ENCODE data around the gene CPSF4. TPM values are rescaled to one million over a fixed set of nuclear protein-coding genes. Genes with fewer than 3 reads are reported as not detected.
"Not testable (repeated sequence)": the region's sequence is repeated elsewhere in the genome, so short reads cannot be mapped to it uniquely, and the experiment has no call there.

Gene CPSF4
- total RNA-seq, 2 experiments from 2014 or later = 56.1 to 57.9 TPM

DNA sequence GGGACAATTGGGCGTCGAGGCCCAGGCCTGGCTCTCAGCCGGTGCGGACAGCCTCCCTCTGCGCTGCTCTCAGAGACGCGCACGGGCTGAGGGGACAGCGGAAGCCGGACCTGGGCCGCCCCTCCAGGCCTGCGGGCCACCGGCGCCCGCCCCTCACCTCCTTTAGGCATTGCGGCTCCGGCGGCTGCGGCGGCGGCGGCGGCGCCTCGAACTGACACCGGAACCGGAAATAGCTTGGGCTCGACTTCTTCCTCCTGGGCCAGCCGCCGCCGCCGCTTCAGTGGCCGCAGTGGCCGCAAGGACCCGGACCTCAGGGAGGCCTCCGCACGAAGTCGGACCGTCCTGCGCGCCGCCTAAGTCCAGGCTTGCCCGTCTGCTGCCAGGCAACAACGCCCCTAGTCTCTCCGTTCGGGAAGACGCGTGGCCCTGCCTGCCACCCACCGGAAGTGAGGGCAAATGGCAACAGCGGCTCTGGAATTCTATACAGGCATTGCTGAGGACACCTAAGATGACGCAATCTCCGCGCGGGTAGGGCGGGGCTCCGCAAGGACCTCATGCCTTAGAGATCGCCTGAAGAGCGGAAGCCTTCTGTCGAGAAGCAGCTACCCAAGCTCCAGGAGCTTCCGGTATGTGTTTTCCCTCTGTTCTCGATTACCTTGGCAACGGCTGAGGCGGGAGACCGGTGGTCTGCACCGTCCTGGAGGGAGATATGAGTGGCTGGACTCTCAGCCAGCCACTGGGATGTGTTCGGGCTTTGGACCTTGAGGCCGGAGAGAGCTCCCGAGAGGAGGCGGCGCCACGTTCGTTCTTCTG lies 30.2 kb upstream of the CPSF4 start, which contains the start of the genes BUD31 and PDAP1:
Gene BUD31, plus strand, starts transcription at position 591 of the 813 bp plus-strand sequence. CDS start 2,124 bp downstream, outside the sequence.
Gene PDAP1, minus strand, starts transcription at position 219 of the 813 bp plus-strand sequence. Its CDS starts 49 bp downstream, at position 170.
- DNase-seq (peak; percentile 94), ATAC-seq (peak; percentile 89)
- Mint-ChIP-seq H3K36me3 (ENCODE audit: low read depth) (peaks cover 60% of the 10 kb centered on the region), H3K27me3 (no peaks in the 10 kb centered on the region), H3K27ac (peak within 1 kb of the TSS; percentile 96), H3K9me3 (ENCODE audit: low read depth) (no peaks in the 10 kb centered on the region), H3K4me3 (peak within 1 kb of the TSS; percentile 90), H3K4me1 (peaks cover 40% of the 10 kb centered on the region)
- intact Hi-C loops (cut with DNase I, micrococcal nuclease) = loop anchor here (1.0 to 5.0 kb wide), 20 partner anchors 15 to 1020 kb away; partner anchors contain the start of genes ARPC1B (in 2 of the 2), ATP5MF (in 2 of the 2), CPSF4 (in 2 of the 2) and PTCD1 (in 2 of the 2)
- ChIA-PET CTCF (interaction anchor here (0.6 to 1.3 kb wide), 6 partner anchors 14 to 91 kb away, joined by 3 to 4 read pairs (median 3); partner anchors contain the start of genes CPSF4 and PTCD1), POLR2A (interaction anchor here (0.6 to 2.0 kb wide), 18 partner anchors 9 to 672 kb away, joined by 3 to 13 read pairs (median 4); partner anchors contain the start of genes ARPC1B, FAM200A, ZKSCAN5 and ZNF394)

- Mint-ChIP-seq H3K4me3 (peak overlapping the region; percentile 90), H3K9me3 (ENCODE audit: low read depth) (no peaks in the 10 kb centered on the region), H3K27me3 (no peaks in the 10 kb centered on the region), H3K27ac (peak overlapping the region; percentile 96), H3K4me1 (peaks cover 36% of the 10 kb centered on the region), H3K36me3 (ENCODE audit: low read depth) (peaks cover 56% of the 10 kb centered on the region)
- DNase-seq = no peak
- intact Hi-C loops (cut with DNase I, micrococcal nuclease) = loop anchor here (2.0 to 5.0 kb wide), 9 partner anchors 30 to 693 kb away; partner anchors contain the start of genes AP4M1 (in 1 of the 2), ARPC1B (in 1 of the 2), ATP5MF (in 1 of the 2) and COPS6 (in 1 of the 2)
- ChIA-PET CTCF (interaction anchor here (0.6 to 1.6 kb wide), 7 partner anchors 8 to 91 kb away, joined by 3 to 6 read pairs (median 3); partner anchors contain the start of genes CPSF4 and PTCD1), POLR2A (interaction anchor here (0.6 to 2.0 kb wide), 16 partner anchors 9 to 672 kb away, joined by 3 to 13 read pairs (median 4); partner anchors contain the start of genes ARPC1B, FAM200A, ZKSCAN5 and ZNF394)
- peak; percentile 9 for ATAC-seq
Measured at GRCh38 chr7:99409192-99409572, 29.6 kb upstream of the CPSF4 start.

GRCh38 chr7:99409806-99410205 lies 28.9 kb upstream of the CPSF4 start:
- ATAC-seq (no peak), DNase-seq (no peak)
- Mint-ChIP-seq H3K4me1 (peaks cover 33% of the 10 kb centered on the region), H3K27me3 (no peaks in the 10 kb centered on the region), H3K27ac (peak overlapping the region; percentile 96), H3K36me3 (ENCODE audit: low read depth) (peaks cover 55% of the 10 kb centered on the region), H3K4me3 (peak overlapping the region; percentile 90), H3K9me3 (ENCODE audit: low read depth) (no peaks in the 10 kb centered on the region)
- intact Hi-C loops (cut with DNase I, micrococcal nuclease) = loop anchor here (2.0 to 5.0 kb wide), 9 partner anchors 29 to 692 kb away; partner anchors contain the start of genes AP4M1 (in 1 of the 2), ARPC1B (in 1 of the 2), ATP5MF (in 1 of the 2) and COPS6 (in 1 of the 2)
- ChIA-PET POLR2A (interaction anchor here (0.6 to 2.0 kb wide), 5 partner anchors 10 to 671 kb away, joined by 3 to 13 read pairs (median 4); no protein-coding TSS in a partner anchor), CTCF (interaction anchor here (0.7 to 1.6 kb wide), 3 partner anchors 8 to 31 kb away, joined by 3 to 6 read pairs (median 3); no protein-coding TSS in a partner anchor)

DNA sequence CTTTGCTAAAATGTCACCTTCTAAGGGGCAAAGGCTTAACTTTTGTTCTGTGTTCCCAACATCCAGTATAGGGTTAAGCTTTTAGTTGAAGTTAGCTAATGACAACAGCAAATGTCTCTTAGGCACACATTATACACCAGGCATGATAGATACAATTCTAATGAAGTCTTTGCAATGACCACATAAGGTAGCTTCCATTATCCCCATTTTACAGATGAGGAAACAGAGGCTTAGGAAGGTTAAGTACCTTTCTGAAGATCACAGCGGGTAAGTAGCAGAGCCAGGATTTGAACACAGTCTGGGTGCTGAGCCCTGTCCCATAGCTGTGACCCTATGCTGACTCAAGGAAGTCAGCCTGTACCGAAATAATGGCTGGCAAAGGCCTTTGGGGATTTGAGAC lies 28.1 kb upstream of the CPSF4 start:
- CTCF ChIA-PET = interaction anchor here (0.8 to 1.6 kb wide), 2 partner anchors 9 to 24 kb away, joined by 3 to 6 read pairs; no protein-coding TSS in a partner anchor
- DNase-seq (no peak), ATAC-seq (no peak)
- peak overlapping the region; percentile 96 for H3K27ac Mint-ChIP-seq
- intact Hi-C loops (cut with DNase I, micrococcal nuclease) = no loop called here
- no peaks in the 10 kb centered on the region for H3K9me3 Mint-ChIP-seq (ENCODE audit: low read depth)
- no peaks in the 10 kb centered on the region for H3K27me3 Mint-ChIP-seq
- peaks cover 56% of the 10 kb centered on the region for H3K36me3 Mint-ChIP-seq (ENCODE audit: low read depth)
- peaks cover 30% of the 10 kb centered on the region for H3K4me1 Mint-ChIP-seq
- H3K4me3 Mint-ChIP-seq = peak overlapping the region; percentile 90
- POLR2A ChIA-PET = no interaction called here

GRCh38 chr7:99415513-99416127 lies 23.1 kb upstream of the CPSF4 start:
- H3K4me3 Mint-ChIP-seq; ATAC-seq; H3K9me3 Mint-ChIP-seq (ENCODE audit: low read depth); H3K27me3 Mint-ChIP-seq; POLR2A ChIA-PET: not testable (repeated sequence)
- Mint-ChIP-seq H3K4me1 (peaks cover 14% of the 10 kb centered on the region), H3K27ac (peak overlapping the region; percentile 81), H3K36me3 (ENCODE audit: low read depth) (peaks cover 71% of the 10 kb centered on the region)
- CTCF ChIA-PET = interaction anchor here (0.6 to 1.3 kb wide), 9 partner anchors 8 to 775 kb away, joined by 3 to 8 read pairs (median 4); partner anchors contain the start of genes CPSF4 and PTCD1
- intact Hi-C loops (cut with DNase I, micrococcal nuclease) = loop anchor here in 1 of 2 experiments (1.0 kb wide), 1 partner anchor 375 kb away; no protein-coding TSS in a partner anchor
- DNase-seq = peak; percentile 55

DNA sequence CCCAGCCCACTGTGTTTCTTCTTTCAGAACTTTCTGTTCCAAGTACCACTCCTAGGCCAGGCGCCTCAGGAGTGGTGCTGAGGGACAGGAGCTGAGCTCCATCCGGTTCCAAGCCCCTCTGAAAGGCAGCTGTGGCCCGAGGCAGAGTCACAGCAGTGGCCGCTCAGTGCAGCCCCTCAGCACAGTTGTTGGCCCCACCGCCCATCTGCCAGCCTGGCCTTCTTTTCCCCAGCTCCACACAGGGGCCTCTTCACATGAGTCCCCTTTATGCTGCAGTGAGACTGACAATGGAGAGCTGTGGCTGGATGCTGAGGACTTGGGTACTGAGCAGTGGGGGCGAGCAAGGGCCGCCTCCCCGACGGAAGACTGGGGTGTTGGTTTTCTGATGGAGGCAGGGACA lies 20.5 kb upstream of the CPSF4 start:
- ATAC-seq = no peak
- H3K9me3 Mint-ChIP-seq (ENCODE audit: low read depth) = no peaks in the 10 kb centered on the region
- H3K27me3 Mint-ChIP-seq = no peaks in the 10 kb centered on the region
- ChIA-PET CTCF (interaction anchor here (0.6 kb wide), 1 partner anchor 32 kb away, joined by 5 read pairs; no protein-coding TSS in a partner anchor), POLR2A (interaction anchor here (1.6 kb wide), 1 partner anchor 9 kb away, joined by 4 read pairs; the partner anchor contains the start of genes BUD31 and PDAP1)
- no peak overlapping the region for H3K4me3 Mint-ChIP-seq
- H3K36me3 Mint-ChIP-seq (ENCODE audit: low read depth) = peaks cover 57% of the 10 kb centered on the region
- no peak overlapping the region for H3K27ac Mint-ChIP-seq
- DNase-seq = no peak
- peaks cover 7% of the 10 kb centered on the region for H3K4me1 Mint-ChIP-seq
- intact Hi-C loops (cut with DNase I, micrococcal nuclease) = no loop called here

DNA sequence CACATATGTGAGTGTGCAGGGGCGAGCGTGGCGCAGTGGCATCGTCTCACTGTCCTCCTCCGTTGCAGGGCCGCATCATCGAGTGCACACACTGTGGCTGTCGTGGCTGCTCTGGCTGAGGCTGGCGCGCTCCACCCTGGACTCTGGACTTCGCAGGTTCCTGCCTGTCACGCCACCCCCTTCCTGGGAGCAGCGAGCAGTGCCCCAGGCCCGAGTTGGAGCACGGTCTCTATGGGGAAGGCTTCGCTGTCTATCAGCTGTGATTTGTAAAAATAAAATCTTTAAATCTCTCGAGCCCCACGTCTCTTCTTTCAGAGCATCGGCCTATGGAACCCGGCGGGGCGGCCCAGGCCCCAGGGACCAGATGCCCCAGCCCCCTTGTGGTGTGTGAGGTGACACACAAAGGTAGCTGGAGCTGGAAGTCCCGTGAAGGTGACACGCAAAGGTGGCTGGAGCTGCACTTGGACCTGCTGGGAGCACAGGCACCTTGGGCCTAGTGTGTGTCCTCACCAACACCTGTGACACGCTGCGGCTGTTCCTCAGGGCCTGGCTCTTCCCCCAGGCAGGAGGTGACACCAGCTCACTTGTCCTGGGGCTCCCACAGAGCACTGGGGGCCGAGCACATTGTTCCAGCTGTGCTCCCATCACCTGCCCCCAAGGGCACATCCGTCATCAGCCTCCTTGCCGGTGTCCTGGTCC lies 19.3 kb upstream of the CPSF4 start:
- Mint-ChIP-seq H3K4me3 (no peak overlapping the region), H3K27me3 (no peaks in the 10 kb centered on the region), H3K9me3 (ENCODE audit: low read depth) (no peaks in the 10 kb centered on the region), H3K36me3 (ENCODE audit: low read depth) (peaks cover 58% of the 10 kb centered on the region), H3K4me1 (peaks cover 7% of the 10 kb centered on the region), H3K27ac (no peak overlapping the region)
- ChIA-PET POLR2A (interaction anchor here (0.6 to 2.6 kb wide), 3 partner anchors 10 to 586 kb away, joined by 3 to 13 read pairs (median 3); partner anchors contain the start of genes BUD31 and PDAP1), CTCF (interaction anchor here (1.3 kb wide), 1 partner anchor 13 kb away, joined by 6 read pairs; no protein-coding TSS in a partner anchor)
- intact Hi-C loops (cut with DNase I, micrococcal nuclease) = no loop called here
- DNase-seq = no peak
- ATAC-seq = no peak

GRCh38 chr7:99420213-99420612 lies 18.5 kb upstream of the CPSF4 start:
- no peak overlapping the region for H3K27ac Mint-ChIP-seq

DNA sequence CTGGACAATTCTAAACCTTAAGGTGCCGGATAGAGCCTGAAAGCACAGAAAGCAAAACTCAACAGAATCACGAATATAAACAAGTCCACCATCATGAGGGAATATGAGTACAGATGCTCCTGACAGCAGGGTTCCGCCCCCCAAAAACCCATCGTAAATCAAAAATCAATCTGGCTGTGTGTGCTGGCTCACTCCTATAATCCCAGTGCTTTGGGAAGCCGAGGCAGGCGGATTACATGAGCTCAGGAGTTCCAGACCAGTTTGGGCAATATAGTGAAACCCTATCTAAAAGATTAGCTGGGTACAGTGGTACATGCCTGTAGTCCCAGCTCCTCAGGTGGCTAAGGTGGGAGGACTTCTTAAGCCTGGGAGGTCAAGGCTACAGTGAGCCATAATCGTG lies 17.8 kb upstream of the CPSF4 start:
- Mint-ChIP-seq H3K27ac (no peak overlapping the region), H3K27me3 (no peaks in the 10 kb centered on the region), H3K36me3 (ENCODE audit: low read depth) (peaks cover 52% of the 10 kb centered on the region), H3K9me3 (ENCODE audit: low read depth) (no peaks in the 10 kb centered on the region), H3K4me3 (no peak overlapping the region), H3K4me1 (peaks cover 2% of the 10 kb centered on the region)
- intact Hi-C loops (cut with DNase I, micrococcal nuclease) = no loop called here
- no peak for ATAC-seq
- ChIA-PET CTCF (interaction anchor here (1.3 kb wide), 1 partner anchor 14 kb away, joined by 6 read pairs; no protein-coding TSS in a partner anchor), POLR2A (interaction anchor here (0.7 to 2.6 kb wide), 3 partner anchors 12 to 71 kb away, joined by 3 to 13 read pairs (median 4); partner anchors contain the start of genes BUD31 and PDAP1)
- DNase-seq = no peak

More at GRCh38 chr7:99420213-99420612, 18.5 kb upstream of the CPSF4 start:
- H3K4me3 Mint-ChIP-seq = no peak overlapping the region
- ChIA-PET POLR2A (interaction anchor here (0.7 to 2.6 kb wide), 3 partner anchors 11 to 204 kb away, joined by 3 to 13 read pairs (median 4); partner anchors contain the start of genes BUD31 and PDAP1), CTCF (interaction anchor here (1.3 kb wide), 1 partner anchor 13 kb away, joined by 6 read pairs; no protein-coding TSS in a partner anchor)
- no peaks in the 10 kb centered on the region for H3K27me3 Mint-ChIP-seq
- H3K4me1 Mint-ChIP-seq = peaks cover 5% of the 10 kb centered on the region
- ATAC-seq = no peak
- H3K9me3 Mint-ChIP-seq (ENCODE audit: low read depth) = no peaks in the 10 kb centered on the region
- intact Hi-C loops (cut with DNase I, micrococcal nuclease) = no loop called here
- peaks cover 52% of the 10 kb centered on the region for H3K36me3 Mint-ChIP-seq (ENCODE audit: low read depth)
- DNase-seq = no peak

DNA sequence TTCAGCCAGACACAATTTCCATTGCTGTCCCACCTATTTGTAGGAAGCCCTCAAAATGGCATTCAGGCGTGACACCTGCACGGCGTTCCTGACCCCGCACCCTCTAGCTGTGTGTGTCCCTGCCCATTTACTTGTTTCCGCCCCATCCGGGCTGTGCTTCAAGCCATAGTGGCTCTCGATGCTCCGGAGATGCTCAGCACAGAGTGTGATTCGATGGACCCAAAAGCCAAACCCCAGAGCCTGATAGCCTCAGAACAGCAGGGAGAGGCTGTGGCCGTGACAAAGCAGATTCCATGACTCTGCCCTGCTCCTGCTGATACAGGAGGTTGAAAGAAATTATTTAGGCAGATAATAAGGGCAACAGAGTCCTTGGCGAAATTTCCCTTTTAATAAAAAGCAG lies 16.6 kb upstream of the CPSF4 start:
- H3K27me3 Mint-ChIP-seq = no peaks in the 10 kb centered on the region
- ChIA-PET POLR2A (interaction anchor here (0.6 kb wide), 1 partner anchor 20 kb away, joined by 3 read pairs; no protein-coding TSS in a partner anchor), CTCF (interaction anchor here (0.6 kb wide), 1 partner anchor 431 kb away, joined by 3 read pairs; no protein-coding TSS in a partner anchor)
- H3K9me3 Mint-ChIP-seq (ENCODE audit: low read depth) = no peaks in the 10 kb centered on the region
- no peaks in the 10 kb centered on the region for H3K4me1 Mint-ChIP-seq
- intact Hi-C loops (cut with DNase I, micrococcal nuclease) = no loop called here
- H3K36me3 Mint-ChIP-seq (ENCODE audit: low read depth) = peaks cover 43% of the 10 kb centered on the region
- DNase-seq (no peak), ATAC-seq (no peak)
- H3K27ac Mint-ChIP-seq = no peak overlapping the region
- no peak overlapping the region for H3K4me3 Mint-ChIP-seq
